ENCODE data around the gene LPO.

Gene LPO

GRCh38 chr17:58277802-58278595 is 39.6 kb downstream of the LPO start:
- no peak for DNase-seq (ENCODE audit: low read depth, low spot score)

- no peak for DNase-seq (ENCODE audit: low read depth, low spot score)
Measured at GRCh38 chr17:58278661-58279015, 40.3 kb downstream of the LPO start.

- no peak for DNase-seq (ENCODE audit: low read depth, low spot score)
Measured at GRCh38 chr17:58279016-58279711, 40.8 kb downstream of the LPO start.

GRCh38 chr17:58279736-58280479 is 41.5 kb downstream of the LPO start:
- no peak for DNase-seq (ENCODE audit: low read depth, low spot score)

- DNase-seq (ENCODE audit: low read depth, low spot score) = no peak
Measured at GRCh38 chr17:58280480-58281217, 42.3 kb downstream of the LPO start, which contains the start of gene MPO. MPO (minus strand) TSS chr17:58280935; CDS start chr17:58280758, 177 bp downstream.

- no peak for DNase-seq (ENCODE audit: low read depth, low spot score)
Measured at GRCh38 chr17:58281511-58282011, 43.2 kb downstream of the LPO start.

GRCh38 chr17:58282442-58282841 is 44.1 kb downstream of the LPO start:
- DNase-seq (ENCODE audit: low read depth, low spot score) = no peak

GRCh38 chr17:58283674-58284612 is 45.6 kb downstream of the LPO start:
- no peak for DNase-seq (ENCODE audit: low read depth, low spot score)

- no peak for DNase-seq (ENCODE audit: low read depth, low spot score)
Measured at GRCh38 chr17:58284613-58285421, 46.4 kb downstream of the LPO start.

- DNase-seq (ENCODE audit: low read depth, low spot score) = no peak
Measured at GRCh38 chr17:58285422-58285810, 47.0 kb downstream of the LPO start.

- DNase-seq (ENCODE audit: low read depth, low spot score) = no peak
Measured at GRCh38 chr17:58289869-58290268, 51.5 kb downstream of the LPO start.

GRCh38 chr17:58291246-58291645 is 52.9 kb downstream of the LPO start:
- DNase-seq (ENCODE audit: low read depth, low spot score) = no peak

- DNase-seq (ENCODE audit: low read depth, low spot score) = no peak
Measured at GRCh38 chr17:58294034-58294433, 55.6 kb downstream of the LPO start.

- no peak for DNase-seq (ENCODE audit: low read depth, low spot score)
Measured at GRCh38 chr17:58300336-58300735, 62.0 kb downstream of the LPO start.

- no peak for DNase-seq (ENCODE audit: low read depth, low spot score)
Measured at GRCh38 chr17:58301504-58302150, 63.2 kb downstream of the LPO start.

- DNase-seq (ENCODE audit: low read depth, low spot score) = no peak
Measured at GRCh38 chr17:58302171-58302918, 64.0 kb downstream of the LPO start.

GRCh38 chr17:58302919-58303585 is 64.7 kb downstream of the LPO start:
- DNase-seq (ENCODE audit: low read depth, low spot score) = no peak

Measured in activated CD4-positive, CD25-positive, alpha-beta regulatory T cell treated with anti-CD3 and anti-CD28 coated beads, Interleukin-2, amount 50 U/mL, for 16 hours (primary cell).